Adrenal gland (tissue), 12 donors: ENCODE data around the gene MYO10. TPM values are rescaled to one million over a fixed set of nuclear protein-coding genes. Genes with fewer than 3 reads are reported as not detected.

Experiments used
- DNase-seq, 7 donors: peaks; one replicate each; pipeline ENCODE4 v3.0.0-alpha.2; 2019 to 2020
- H3K27ac ChIP-seq, 5 donors: fragments of 200-600 bp; sonication (generic) in 4 of 5; 1 replicate in 3 of 5; 2 replicates in 2 of 5; pipeline versions ENCODE4 v1.5.1 to v1.8.0; 2016 to 2020; ENCODE audit warnings: mild to moderate bottlenecking in 1 of 5
- H3K27me3 ChIP-seq: fragments of 200-600 bp; 2 replicates; pipeline ENCODE4 v1.8.0; 2021
- H3K36me3 ChIP-seq, 2 donors: fragments of 200-600 bp; replicated peaks in 1 of 2; 1 replicate in 1 of 2; 2 replicates in 1 of 2; pipeline versions ENCODE4 v1.5.1 to v1.8.0; 2018 to 2022
- H3K4me1 ChIP-seq, 2 donors: fragments of 200-600 bp; replicated peaks in 1 of 2; 1 replicate in 1 of 2; 2 replicates in 1 of 2; pipeline versions ENCODE4 v1.5.1 to v1.8.0; 2018 to 2021
- H3K4me3 ChIP-seq, 4 donors: fragments of 200-600 bp; sonication (generic) in 3 of 4; one replicate each; pipeline ENCODE4 v1.5.1; 2016 to 2018
- H3K9me3 ChIP-seq, 3 donors: fragments of 200-600 bp; sonication (generic) in 1 of 3; replicated peaks in 1 of 3; 1 replicate in 2 of 3; 2 replicates in 1 of 3; pipeline versions ENCODE4 v1.5.1 to v1.8.0; 2016 to 2021
- POLR2A ChIP-seq, 2 donors: fragments of 450-650 bp; IDR thresholded peaks; one replicate each; pipeline ENCODE4 v1.6.1; 2017; ENCODE audit warnings: antibody characterized with exemption in 2 of 2, mild to moderate bottlenecking in 2 of 2, moderate library complexity in 1 of 2
- WGBS, 4 donors: extraction: QIAGEN DNeasy Blood & Tissue Kit in 2 of 4; methylation state at CpG; one replicate each; pipeline versions ENCODE4 v1.1.5 to v1.1.7; 2013 to 2017; 5-methylcytosine and 5-hydroxymethylcytosine counted together
- intact Hi-C, 2 donors: fragments of 100-400 bp; cut with DNase I; formaldehyde crosslinking; loops; one replicate each; pipeline versions ENCODE4 v1.14.1 to v1.15.0; 2022 to 2023
- polyA plus RNA-seq, 3 donors: library from polyadenylated mRNA; stranded (reverse); fragments of 200-250 nt in 2 of 3; fragments of 350-450 nt in 1 of 3; fragmentation: Illumina TruSeq in 1 of 3; extraction: RNeasy Lipid Tissue Mini Kit (QIAGEN cat#74804) in 1 of 3; gene quantifications; one replicate each; pipeline ENCODE4 v1.2.3, GENCODE V29; 2013 to 2014
- total RNA-seq, 9 donors: library from RNA; depleted of rRNA in 4 of 9; stranded (reverse); fragments of >200 nt in 4 of 9; fragments of 120-200 nt in 1 of 9; fragmentation: NEBNext Ultra II Directional in 1 of 9; extraction: Animal tissue kit (Norgen Biotek cat#: 25700) in 1 of 9; gene quantifications; one replicate each; pipeline versions ENCODE4 v1.1.0 to v1.2.4, GENCODE V29; 2013 to 2023
- TF ChIP-seq, protein P1 (sequence below), 6 experiments: fragments of 450-650 bp in 4 of 6; fragments of 200-600 bp in 2 of 6; sonication (generic) in 1 of 6; IDR thresholded peaks; 1 replicate in 5 of 6; 2 replicates in 1 of 6; pipeline versions ENCODE4 v1.5.1 to v1.8.0; 2016 to 2021; ENCODE audit warnings: antibody characterized with exemption in 6 of 6, mild to moderate bottlenecking in 2 of 6, moderate library complexity in 1 of 6
- donor health status: healthy with polysubstance abuse.
- donor health status: Bipolar disorder and iron deficiency.
- donor health status: DM: yes; HTN: yes; CAD: no.
- donor health status: DM: no; HTN: no; CAD: no.
- donor health status: DM: no; HTN: no; CAD: no.
- donor health status: DM: yes; HTN: yes; CAD: no.

MYO10 gene
- total and polyA plus RNA-seq, 12 donors: 2.2 to 38.9 (median 10.5) TPM

DNA sequence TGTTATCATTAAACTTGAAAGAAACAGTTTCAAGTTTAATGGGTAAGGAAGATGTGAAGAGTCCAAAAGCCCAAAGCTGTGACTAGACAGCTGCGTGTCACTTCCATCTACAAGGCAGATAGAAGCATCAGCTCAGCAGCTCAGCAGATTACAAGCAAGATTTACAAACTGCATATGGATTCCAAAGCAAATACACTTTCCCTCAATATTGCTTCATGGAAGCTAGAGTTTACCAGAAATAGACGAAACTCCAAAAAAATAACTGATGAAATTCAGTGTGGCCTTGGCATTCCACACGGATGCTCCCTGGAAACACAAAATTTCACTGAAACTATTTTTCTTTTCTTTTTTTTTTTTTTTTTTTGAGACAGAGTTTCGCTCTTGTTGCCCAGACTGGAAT lies 17.9 kb downstream of the MYO10 start:
- Histone ChIP-seq H3K4me1 (no peaks in the 10 kb centered on the region), H3K27ac (peak overlapping the region in 1 of 5 donors; percentile 47), H3K4me3 (no peak overlapping the region), H3K27me3 (no peaks in the 10 kb centered on the region), H3K36me3 (no peaks in the 10 kb centered on the region), H3K9me3 (no peaks in the 10 kb centered on the region)
- intact Hi-C loops: no loop called here
- no peak for DNase-seq
- WGBS, 4 donors: 58 to 68% (median 62%) methylated on average over 4 of the region's 4 CpGs
- TF ChIP-seq, protein P1, sequence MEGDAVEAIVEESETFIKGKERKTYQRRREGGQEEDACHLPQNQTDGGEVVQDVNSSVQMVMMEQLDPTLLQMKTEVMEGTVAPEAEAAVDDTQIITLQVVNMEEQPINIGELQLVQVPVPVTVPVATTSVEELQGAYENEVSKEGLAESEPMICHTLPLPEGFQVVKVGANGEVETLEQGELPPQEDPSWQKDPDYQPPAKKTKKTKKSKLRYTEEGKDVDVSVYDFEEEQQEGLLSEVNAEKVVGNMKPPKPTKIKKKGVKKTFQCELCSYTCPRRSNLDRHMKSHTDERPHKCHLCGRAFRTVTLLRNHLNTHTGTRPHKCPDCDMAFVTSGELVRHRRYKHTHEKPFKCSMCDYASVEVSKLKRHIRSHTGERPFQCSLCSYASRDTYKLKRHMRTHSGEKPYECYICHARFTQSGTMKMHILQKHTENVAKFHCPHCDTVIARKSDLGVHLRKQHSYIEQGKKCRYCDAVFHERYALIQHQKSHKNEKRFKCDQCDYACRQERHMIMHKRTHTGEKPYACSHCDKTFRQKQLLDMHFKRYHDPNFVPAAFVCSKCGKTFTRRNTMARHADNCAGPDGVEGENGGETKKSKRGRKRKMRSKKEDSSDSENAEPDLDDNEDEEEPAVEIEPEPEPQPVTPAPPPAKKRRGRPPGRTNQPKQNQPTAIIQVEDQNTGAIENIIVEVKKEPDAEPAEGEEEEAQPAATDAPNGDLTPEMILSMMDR (IDR thresholded peaks at IDR 0.05): no peak
- TF ChIP-seq POLR2A (IDR thresholded peaks at IDR 0.05): no peak

GRCh38 chr5:16916262-16916878 lies 19.7 kb downstream of the MYO10 start:
- Histone ChIP-seq H3K4me3 (no peak overlapping the region), H3K27ac (no peak overlapping the region), H3K9me3 (no peaks in the 10 kb centered on the region), H3K36me3 (no peaks in the 10 kb centered on the region), H3K4me1 (no peaks in the 10 kb centered on the region), H3K27me3 (no peaks in the 10 kb centered on the region)
- intact Hi-C loops: no loop called here
- WGBS, 4 donors: 55 to 62% (median 61%) methylated on average over 3 of the region's 3 CpGs
- TF ChIP-seq, protein P1 (IDR thresholded peaks at IDR 0.05): no peak
- TF ChIP-seq POLR2A (IDR thresholded peaks at IDR 0.05): no peak
- DNase-seq: no peak

GRCh38 chr5:16914584-16914983 lies 21.5 kb downstream of the MYO10 start:
- Histone ChIP-seq H3K27ac (no peak overlapping the region), H3K9me3 (no peaks in the 10 kb centered on the region), H3K4me3 (no peak overlapping the region), H3K27me3 (no peaks in the 10 kb centered on the region), H3K36me3 (no peaks in the 10 kb centered on the region), H3K4me1 (no peaks in the 10 kb centered on the region)
- DNase-seq: no peak
- intact Hi-C loops: no loop called here
- TF ChIP-seq, protein P1 (IDR thresholded peaks at IDR 0.05): no peak
- no peak for TF ChIP-seq POLR2A (IDR thresholded peaks at IDR 0.05)
- 54 to 65% (median 60%) methylated on average over 6 of the region's 6 CpGs for WGBS, 4 donors

GRCh38 chr5:16914108-16914435 lies 22.0 kb downstream of the MYO10 start:
- TF ChIP-seq, protein P1 (IDR thresholded peaks at IDR 0.05): no peak
- TF ChIP-seq POLR2A (IDR thresholded peaks at IDR 0.05): no peak
- WGBS, 4 donors: 60 to 80% (median 75%) methylated on average over 3 to 8 of the region's 8 CpGs
- no peaks in the 10 kb centered on the region for H3K4me1 ChIP-seq

More at GRCh38 chr5:16914108-16914435, 22.0 kb downstream of the MYO10 start:
- Histone ChIP-seq H3K4me3 (no peak overlapping the region), H3K27me3 (no peaks in the 10 kb centered on the region), H3K36me3 (no peaks in the 10 kb centered on the region), H3K9me3 (no peaks in the 10 kb centered on the region), H3K27ac (no peak overlapping the region)
- intact Hi-C loops: no loop called here
- DNase-seq: no peak
